ENCODE measurements around the gene MYH11. TPM values are rescaled to one million over a fixed set of nuclear protein-coding genes. Genes with fewer than 3 reads are reported as not detected.

Gene MYH11
- total and polyA plus RNA-seq, 2 of the 13 experiments (the other 11 are each of a cell fraction or from before 2014, with no cell fraction given), result not detected

GRCh38 chr16:15747937-15748336, 108.9 kb downstream of the MYH11 start:
- H3K36me3 ChIP-seq (replicated peaks in 1 of 2; ENCODE audit: control insufficient read depth in 1 of 2, insufficient read depth in 2 of 2, low read length in 2 of 2), result no peaks in the 10 kb centered on the region

More at GRCh38 chr16:15747937-15748336, 108.9 kb downstream of the MYH11 start:
- peaks cover 0 to 1% of the 10 kb centered on the region in 2 experiments; a peak in 3 of 5 replicates for H3K27me3 ChIP-seq (ENCODE audit: control insufficient read depth in 1 of 2, insufficient read depth in 2 of 2, low read length in 2 of 2)
- BruUV-seq (replicated peaks), result no TSS peak
- ChIA-PET CTCF (ENCODE audit: low intra/inter-chr PET ratio, low total read pairs) (no interaction called here), POLR2A (no interaction called here)
- no peak for ATAC-seq
- no peak overlapping the region for H3K4me3 ChIP-seq (replicated peaks in 1 of 3; ENCODE audit: insufficient read depth in 1 of 3, low read depth in 2 of 3, low read length in 3 of 3)
- no peak for DNase-seq (ENCODE audit: low spot score)
- H3K27ac ChIP-seq (ENCODE audit: extremely low read length, insufficient read depth, low read length), result no peak overlapping the region
- no peak for FAIRE-seq
- peaks cover 9% of the 10 kb centered on the region for H3K4me1 ChIP-seq (ENCODE audit: insufficient read depth, low read length)
- in situ Hi-C loops (cut with HindIII; ENCODE audit: extremely low pct_ligation_motif_present, low pct_unique_long_range_greater_than_20kb), result no loop called here
- WGBS (ENCODE audit: low lambda C conversion rate), result 41% methylated on average over 10 of the region's 14 CpGs
- TF ChIP-seq ZNF687 (CRISPR knock-in tag; IDR thresholded peaks at IDR 0.05) (0 out of 2 replicates have a peak, but pooled peaks have one; percentile 11), ZNF451 (CRISPR knock-in tag; IDR thresholded peaks at IDR 0.05) (no peak)
- H3K9ac ChIP-seq (ENCODE audit: insufficient read depth, low read depth, low read length), result no peak overlapping the region
- H2AFZ ChIP-seq (ENCODE audit: low read length), result no peak overlapping the region
- no peaks in the 10 kb centered on the region for H3K79me2 ChIP-seq (ENCODE audit: insufficient read depth, low read length)
- no peaks in the 10 kb centered on the region for H4K20me1 ChIP-seq (ENCODE audit: insufficient read depth, low read length)
- H3K4me2 ChIP-seq (ENCODE audit: low read depth, low read length), result no peak overlapping the region
- H3K9me3 ChIP-seq (ENCODE audit: low read length), result no peaks in the 10 kb centered on the region
- intact Hi-C loops (cut with micrococcal nuclease; ENCODE audit: unreplicated experiment), result no loop called here

Measured in HepG2 (cell line).